Kidney (tissue), 14 donors: Measurements from ENCODE around the gene NECTIN1. TPM values are rescaled to one million over a fixed set of nuclear protein-coding genes. Genes with fewer than 3 reads are reported as not detected.

ENCODE experiments used
- DNase-seq, 5 donors: peaks; one replicate each; pipeline ENCODE4 v3.0.0-alpha.2; 2013 to 2020
- FAIRE-seq: peaks from 2 replicates; lab custom pipeline; 2012; peaks lifted over from hg19 to GRCh38; lab: Jason Lieb, UNC
- H3K27ac ChIP-seq, 2 donors: one replicate each; pipeline ENCODE4 v1.7.0; 2013; ENCODE audit warnings: low read depth in 2 of 2, low read length in 2 of 2, inconsistent platforms in 1 of 2
- H3K27me3 ChIP-seq: one replicate; pipeline ENCODE4 v1.7.1; 2013; ENCODE audit warnings: low read length, inconsistent platforms; ENCODE audit not compliant: control insufficient read depth, insufficient read depth
- H3K36me3 ChIP-seq, 3 donors: one replicate each; pipeline versions ENCODE4 v1.7.0 to v1.7.1; 2013; ENCODE audit warnings: low read length in 3 of 3, control low read depth in 1 of 3, inconsistent platforms in 1 of 3; ENCODE audit not compliant: insufficient read depth in 3 of 3, control insufficient read depth in 2 of 3
- H3K4me1 ChIP-seq, 3 donors: one replicate each; pipeline versions ENCODE4 v1.7.0 to v1.7.1; 2013; ENCODE audit warnings: low read length in 3 of 3, inconsistent platforms in 1 of 3, low read depth in 1 of 3; ENCODE audit not compliant: control insufficient read depth in 2 of 3, insufficient read depth in 2 of 3
- H3K4me3 ChIP-seq, 3 donors: one replicate each; pipeline versions ENCODE4 v1.7.0 to v1.8.1; 2013; ENCODE audit warnings: low read length in 3 of 3, control low read depth in 1 of 3, inconsistent platforms in 1 of 3
- H3K9ac ChIP-seq, 3 donors: one replicate each; pipeline versions ENCODE4 v1.7.0 to v1.7.1; 2013; ENCODE audit warnings: low read length in 3 of 3, control low read depth in 1 of 3, inconsistent platforms in 1 of 3
- H3K9me3 ChIP-seq, 3 donors: one replicate each; pipeline versions ENCODE4 v1.7.0 to v1.7.1; 2013; ENCODE audit warnings: low read length in 3 of 3, control low read depth in 1 of 3, inconsistent platforms in 1 of 3; ENCODE audit not compliant: control insufficient read depth in 2 of 3, insufficient read depth in 1 of 3
- CTCF ChIP-seq: IDR thresholded peaks from 3 replicates; pipeline ENCODE4 v1.5.1; 2012; ENCODE audit warnings: mild to moderate bottlenecking, moderate library complexity, borderline replicate concordance; ENCODE audit not compliant: insufficient read depth; ENCODE audit errors: extremely low read depth
- intact Hi-C: fragments of 100-400 bp; cut with DNase I; formaldehyde crosslinking; loops from one replicate; pipeline ENCODE4 v1.11.1; 2022
- polyA plus RNA-seq: library from polyadenylated mRNA; stranded (reverse); fragments of 350-450 nt; fragmentation: Illumina TruSeq; extraction: RNeasy Lipid Tissue Mini Kit (QIAGEN cat#74804); gene quantifications from one replicate; pipeline ENCODE4 v1.2.3, GENCODE V29; 2014; ENCODE audit warnings: low read depth, low replicate concordance; ENCODE audit not compliant: insufficient read depth
- total RNA-seq: library from RNA; stranded (reverse); fragmentation: NEBNext Ultra II Directional; extraction: Animal tissue kit (Norgen Biotek cat#: 25700); gene quantifications from one replicate; pipeline ENCODE4 v1.2.1, GENCODE V29; 2021
- donor health status: control.
- donor health status: control.
- donor health status: control.
- donor health status: control.
- donor health status: control.
- donor health status: DM: yes; HTN: yes; CAD: no.
- donor health status: Normal renal cell carcinoma (clear cell type).

NECTIN1 gene
- total and polyA plus RNA-seq, 2 donors from 2014 or later = 6.0 to 13.2 TPM

- DNase-seq = no peak
Measured at GRCh38 chr11:119696378-119697222, 32.4 kb downstream of the NECTIN1 start.

GRCh38 chr11:119694334-119694733 is 34.7 kb downstream of the NECTIN1 start:
- DNase-seq = no peak
- H3K4me1 ChIP-seq = peaks cover 0 to 8% (median 4%) of the 10 kb centered on the region in 3 donors
- no peak for TF ChIP-seq CTCF
- H3K27me3 ChIP-seq = no peaks in the 10 kb centered on the region
- H3K36me3 ChIP-seq = no peaks in the 10 kb centered on the region
- H3K9me3 ChIP-seq = no peaks in the 10 kb centered on the region
- FAIRE-seq = no peak
- H3K27ac ChIP-seq = no peak overlapping the region
- H3K9ac ChIP-seq = no peak overlapping the region
- no peak overlapping the region for H3K4me3 ChIP-seq
- intact Hi-C loops = no loop called here

More at GRCh38 chr11:119696378-119697222, 32.4 kb downstream of the NECTIN1 start:
- intact Hi-C loops = no loop called here
- no peak overlapping the region for H3K27ac ChIP-seq
- no peak overlapping the region for H3K4me3 ChIP-seq
- H3K4me1 ChIP-seq = peaks cover 0 to 14% (median 9%) of the 10 kb centered on the region in 3 donors
- no peaks in the 10 kb centered on the region for H3K9me3 ChIP-seq
- no peak for FAIRE-seq
- TF ChIP-seq CTCF = no peak
- no peaks in the 10 kb centered on the region for H3K27me3 ChIP-seq
- H3K9ac ChIP-seq = no peak overlapping the region
- H3K36me3 ChIP-seq = no peaks in the 10 kb centered on the region

GRCh38 chr11:119693253-119693815 is 35.7 kb downstream of the NECTIN1 start:
- intact Hi-C loops = no loop called here
- Histone ChIP-seq H3K27me3 (no peaks in the 10 kb centered on the region), H3K4me1 (peaks cover 0 to 3% (median 0%) of the 10 kb centered on the region in 3 donors), H3K9ac (no peak overlapping the region), H3K27ac (no peak overlapping the region), H3K36me3 (no peaks in the 10 kb centered on the region), H3K9me3 (no peaks in the 10 kb centered on the region), H3K4me3 (no peak overlapping the region)
- DNase-seq = no peak
- no peak for FAIRE-seq
- TF ChIP-seq CTCF = no peak
